HG03558 (cell line): ENCODE data around the gene C4B.
"Not testable (repeated sequence)": the region's sequence is repeated elsewhere in the genome, so short reads cannot be mapped to it uniquely, and the experiment has no call there.

Experiments used
- ATAC-seq: cut with Tn5 transposase; IDR thresholded peaks from one replicate; pipeline ENCODE4 v1.9.1; 2021; ENCODE audit warnings: moderate number of reproducible peaks; ENCODE audit not compliant: unreplicated experiment; ENCODE audit errors: extremely low read depth

Gene C4B

GRCh38 chr6:32047855-32048766 lies 33.5 kb downstream of the C4B start:
- ATAC-seq: no peak

- ATAC-seq: not testable (repeated sequence)
These were observed 34.6 kb downstream of the C4B start for GRCh38 chr6:32049149-32049548.

- not testable (repeated sequence) for ATAC-seq
These were observed 35.1 kb downstream of the C4B start for GRCh38 chr6:32049736-32050135.

GRCh38 chr6:32050562-32050961 lies 36.0 kb downstream of the C4B start:
- no peak for ATAC-seq

GRCh38 chr6:32052626-32053025 lies 38.0 kb downstream of the C4B start:
- not testable (repeated sequence) for ATAC-seq

- ATAC-seq: not testable (repeated sequence)
These were observed 38.7 kb downstream of the C4B start for GRCh38 chr6:32053314-32053713.

- not testable (repeated sequence) for ATAC-seq
These were observed 41.2 kb downstream of the C4B start for GRCh38 chr6:32055756-32056155.

GRCh38 chr6:32056254-32056653 lies 41.7 kb downstream of the C4B start:
- ATAC-seq: no peak

GRCh38 chr6:32057966-32058365 lies 43.4 kb downstream of the C4B start:
- ATAC-seq: no peak

GRCh38 chr6:32058511-32058963 lies 43.9 kb downstream of the C4B start:
- ATAC-seq: no peak

GRCh38 chr6:32060966-32061655 lies 46.5 kb downstream of the C4B start:
- ATAC-seq: no peak

GRCh38 chr6:32064706-32065105 lies 50.1 kb downstream of the C4B start:
- no peak for ATAC-seq

- not testable (repeated sequence) for ATAC-seq
These were observed 52.9 kb downstream of the C4B start for GRCh38 chr6:32067521-32067920.

GRCh38 chr6:32068315-32068714 lies 53.7 kb downstream of the C4B start:
- ATAC-seq: not testable (repeated sequence)

- no peak for ATAC-seq
These were observed 54.3 kb downstream of the C4B start for GRCh38 chr6:32068867-32069266.

GRCh38 chr6:32069460-32069859 lies 54.9 kb downstream of the C4B start:
- ATAC-seq: no peak

- no peak for ATAC-seq
These were observed 55.4 kb downstream of the C4B start for GRCh38 chr6:32069878-32070515.

GRCh38 chr6:32070814-32071543 lies 56.4 kb downstream of the C4B start:
- no peak for ATAC-seq

- no peak for ATAC-seq
These were observed 58.5 kb downstream of the C4B start for GRCh38 chr6:32073101-32073500.

- ATAC-seq: no peak
These were observed 59.0 kb downstream of the C4B start for GRCh38 chr6:32073613-32074012.
